Thymus (tissue), 11 donors: Measurements from ENCODE around the gene WDR70. TPM values are rescaled to one million over a fixed set of nuclear protein-coding genes. Genes with fewer than 3 reads are reported as not detected.

ENCODE experiments used
- DNase-seq, 9 donors: peaks; one replicate each; pipeline ENCODE4 v3.0.0-alpha.2; 2013; ENCODE audit warnings: low spot score in 9 of 9, low read depth in 6 of 9, missing footprints in 1 of 9
- H3K27ac ChIP-seq, 2 donors: one replicate each; pipeline ENCODE4 v1.5.1; 2013; ENCODE audit warnings: control low read depth in 1 of 2, low read depth in 1 of 2, low read length in 1 of 2, mild to moderate bottlenecking in 1 of 2, moderate library complexity in 1 of 2
- H3K27me3 ChIP-seq, 2 donors: one replicate each; pipeline ENCODE4 v1.5.1; 2013; ENCODE audit warnings: low read length in 1 of 2; ENCODE audit not compliant: control insufficient read depth in 2 of 2, insufficient read depth in 1 of 2
- H3K36me3 ChIP-seq, 2 donors: one replicate each; pipeline ENCODE4 v1.5.1; 2013; ENCODE audit warnings: low read length in 1 of 2, mild to moderate bottlenecking in 1 of 2, moderate library complexity in 1 of 2; ENCODE audit not compliant: control insufficient read depth in 2 of 2, insufficient read depth in 2 of 2
- H3K4me1 ChIP-seq, 2 donors: one replicate each; pipeline ENCODE4 v1.5.1; 2013; ENCODE audit warnings: low read length in 2 of 2; ENCODE audit not compliant: control insufficient read depth in 2 of 2, insufficient read depth in 2 of 2
- H3K4me3 ChIP-seq, 2 donors: one replicate each; pipeline ENCODE4 v1.5.1; 2013; ENCODE audit warnings: low read length in 2 of 2, control low read depth in 1 of 2, mild to moderate bottlenecking in 1 of 2
- H3K9me3 ChIP-seq, 2 donors: one replicate each; pipeline ENCODE4 v1.5.1; 2013; ENCODE audit warnings: low read length in 1 of 2, mild to moderate bottlenecking in 1 of 2; ENCODE audit not compliant: control insufficient read depth in 2 of 2, insufficient read depth in 1 of 2
- WGBS: extraction: QIAGEN DNeasy Blood & Tissue Kit; methylation state at CpG from one replicate; pipeline ENCODE4 v1.1.7; 2013; 5-methylcytosine and 5-hydroxymethylcytosine counted together
- polyA plus RNA-seq: library from polyadenylated mRNA; stranded (reverse); fragments of 200-250 nt; gene quantifications from one replicate; pipeline ENCODE4 v1.2.3, GENCODE V29; 2013
- total RNA-seq: library from RNA; stranded (reverse); fragments of 120-200 nt; gene quantifications from one replicate; pipeline ENCODE4 v1.2.4, GENCODE V29; 2013
- donor health status: healthy.

WDR70 gene
- total and polyA plus RNA-seq, 2 donors: 34.4 to 39.9 TPM

GRCh38 chr5:37568018-37568753, 189.1 kb downstream of the WDR70 start:
- Histone ChIP-seq H3K36me3 (no peaks in the 10 kb centered on the region), H3K4me1 (no peaks in the 10 kb centered on the region), H3K4me3 (no peak overlapping the region), H3K9me3 (no peaks in the 10 kb centered on the region), H3K27me3 (no peaks in the 10 kb centered on the region), H3K27ac (no peak overlapping the region)
- no peak for DNase-seq

- Histone ChIP-seq H3K27me3 (no peaks in the 10 kb centered on the region), H3K4me1 (no peaks in the 10 kb centered on the region), H3K4me3 (no peak overlapping the region), H3K27ac (no peak overlapping the region), H3K9me3 (no peaks in the 10 kb centered on the region), H3K36me3 (no peaks in the 10 kb centered on the region)
- no peak for DNase-seq
Measured at GRCh38 chr5:37568893-37569292, 189.8 kb downstream of the WDR70 start.

DNA sequence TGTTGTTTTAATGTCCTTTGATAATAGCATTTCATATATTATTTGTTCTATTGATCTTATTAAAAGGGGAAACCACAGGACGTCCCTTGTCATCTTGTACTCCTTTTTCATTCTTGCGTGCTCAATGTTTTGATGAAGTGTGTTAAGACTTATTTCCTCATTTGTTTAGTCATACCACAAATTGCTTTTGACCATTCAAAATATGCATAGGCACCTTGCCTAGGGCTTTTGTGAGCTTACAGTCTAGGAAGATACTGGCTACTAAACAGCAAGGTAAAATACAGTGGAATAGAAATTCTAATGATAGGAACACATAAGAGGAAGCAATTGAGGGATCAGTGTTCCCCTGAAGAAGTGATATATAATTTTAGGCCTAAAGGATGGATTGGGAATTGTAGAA, 190.3 kb downstream of the WDR70 start:
- Histone ChIP-seq H3K4me3 (no peak overlapping the region), H3K4me1 (no peaks in the 10 kb centered on the region), H3K27me3 (no peaks in the 10 kb centered on the region), H3K9me3 (no peaks in the 10 kb centered on the region), H3K36me3 (no peaks in the 10 kb centered on the region), H3K27ac (no peak overlapping the region)
- WGBS: 98% methylated on average over 2 of the region's 2 CpGs
- no peak for DNase-seq

GRCh38 chr5:37570597-37570996, 191.5 kb downstream of the WDR70 start:
- 98% methylated on average over 1 of the region's 1 CpG for WGBS
- Histone ChIP-seq H3K27me3 (no peaks in the 10 kb centered on the region), H3K4me1 (no peaks in the 10 kb centered on the region)

GRCh38 chr5:37571985-37572384, 192.9 kb downstream of the WDR70 start:
- no peak overlapping the region for H3K27ac ChIP-seq
- H3K36me3 ChIP-seq: no peaks in the 10 kb centered on the region
- H3K27me3 ChIP-seq: no peaks in the 10 kb centered on the region
- no peak for DNase-seq
- H3K4me1 ChIP-seq: no peaks in the 10 kb centered on the region
- no peak overlapping the region for H3K4me3 ChIP-seq
- H3K9me3 ChIP-seq: no peaks in the 10 kb centered on the region
- WGBS: 81% methylated on average over 2 of the region's 2 CpGs

More at GRCh38 chr5:37570597-37570996, 191.5 kb downstream of the WDR70 start:
- Histone ChIP-seq H3K27ac (no peak overlapping the region), H3K36me3 (no peaks in the 10 kb centered on the region), H3K4me3 (no peak overlapping the region), H3K9me3 (no peaks in the 10 kb centered on the region)
- DNase-seq: no peak

DNA sequence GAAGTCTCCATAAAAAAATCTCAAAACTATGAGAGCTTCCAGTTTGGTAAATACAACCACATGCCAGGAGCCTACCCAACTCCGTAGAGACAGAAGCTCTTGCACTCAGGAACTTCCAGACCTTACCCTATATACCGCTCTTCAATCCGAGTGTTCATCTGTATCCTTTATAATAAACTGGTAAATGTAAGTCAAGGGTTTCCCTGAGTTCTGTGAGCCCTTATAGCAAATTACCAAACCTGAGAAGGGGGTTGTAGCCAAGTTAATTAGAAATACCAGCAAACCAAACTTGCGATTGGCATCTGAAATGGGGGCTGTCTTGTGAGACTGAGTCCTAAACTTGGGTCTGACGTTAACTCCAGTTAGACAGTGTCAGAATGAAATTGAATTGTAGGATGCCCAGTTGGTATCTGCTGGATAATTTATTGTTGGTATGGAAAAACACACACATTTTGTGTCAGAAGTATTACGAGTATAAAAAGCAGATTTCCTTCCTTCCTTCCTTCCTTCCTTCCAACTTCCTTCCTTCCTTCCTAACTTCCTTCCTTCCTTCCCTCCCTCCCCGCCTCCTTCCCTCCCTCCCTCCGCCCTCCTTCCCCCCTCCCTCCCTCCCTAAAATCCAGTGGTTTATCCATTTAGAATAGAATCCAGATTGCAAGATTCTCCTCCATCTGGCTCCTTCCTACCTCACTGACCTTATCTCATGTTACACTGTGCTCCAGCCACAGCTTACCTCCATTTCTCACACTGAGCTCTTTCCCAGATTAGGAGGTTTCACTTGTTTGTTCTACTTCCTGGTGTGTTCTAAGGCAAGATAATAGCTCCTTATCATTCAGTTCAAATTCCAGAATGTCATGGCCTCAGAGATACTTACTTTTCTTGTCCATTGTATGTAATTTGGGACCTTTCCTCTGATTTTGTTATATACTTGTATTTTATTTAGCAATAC, 196.7 kb downstream of the WDR70 start:
- 90% methylated on average over 8 of the region's 8 CpGs for WGBS
- Histone ChIP-seq H3K36me3 (no peaks in the 10 kb centered on the region), H3K27ac (no peak overlapping the region), H3K27me3 (no peaks in the 10 kb centered on the region), H3K4me1 (no peaks in the 10 kb centered on the region), H3K9me3 (no peaks in the 10 kb centered on the region), H3K4me3 (no peak overlapping the region)
- DNase-seq: no peak

GRCh38 chr5:37576552-37576951, 197.4 kb downstream of the WDR70 start:
- 40% methylated on average over 3 of the region's 3 CpGs for WGBS
- H3K27me3 ChIP-seq: no peaks in the 10 kb centered on the region
- H3K36me3 ChIP-seq: no peaks in the 10 kb centered on the region
- H3K27ac ChIP-seq: no peak overlapping the region
- H3K4me1 ChIP-seq: no peaks in the 10 kb centered on the region
- H3K9me3 ChIP-seq: no peaks in the 10 kb centered on the region
- DNase-seq: no peak
- H3K4me3 ChIP-seq: no peak overlapping the region

DNA sequence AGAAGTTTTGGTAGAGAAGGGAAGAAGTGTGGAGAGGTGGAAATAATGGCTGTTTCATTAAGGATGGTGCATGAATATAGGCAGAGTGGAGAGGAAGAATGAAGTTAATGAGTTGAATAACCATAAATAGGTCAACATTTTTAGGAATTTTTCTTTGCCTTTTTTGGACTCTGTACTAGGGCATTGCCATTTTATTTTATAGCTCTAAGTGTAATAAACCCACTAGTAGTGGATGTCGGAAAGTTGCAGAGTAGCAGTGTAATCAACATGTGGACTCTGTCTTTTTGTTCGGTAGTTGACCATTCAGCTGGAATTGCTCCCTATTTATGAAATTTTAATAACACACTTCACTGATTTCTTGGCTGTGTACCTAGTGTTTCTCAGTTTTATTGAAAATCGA, 199.1 kb downstream of the WDR70 start:
- no peak for DNase-seq
- Histone ChIP-seq H3K9me3 (no peaks in the 10 kb centered on the region), H3K27ac (no peak overlapping the region), H3K36me3 (no peaks in the 10 kb centered on the region), H3K27me3 (no peaks in the 10 kb centered on the region), H3K4me1 (no peaks in the 10 kb centered on the region), H3K4me3 (no peak overlapping the region)
- 98% methylated on average over 3 of the region's 3 CpGs for WGBS

DNA sequence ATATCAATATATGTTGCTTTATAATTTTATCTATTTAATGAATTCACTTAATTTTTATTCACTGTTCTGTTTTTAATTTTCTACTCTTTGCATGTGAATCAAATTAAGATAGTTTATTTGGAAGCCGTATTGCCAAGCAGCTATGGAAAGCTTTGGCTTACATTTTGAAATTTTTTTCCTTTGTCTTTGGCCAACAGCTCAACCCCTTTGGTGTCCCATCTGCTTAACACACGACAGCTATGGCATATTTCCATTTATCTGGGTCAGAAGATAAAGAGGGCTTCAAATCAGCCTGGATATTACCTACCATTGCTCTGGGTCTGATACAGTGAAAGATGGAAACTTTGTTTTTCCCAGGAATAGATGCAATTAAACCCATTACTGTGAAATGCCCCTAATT, 201.0 kb downstream of the WDR70 start:
- Histone ChIP-seq H3K9me3 (no peaks in the 10 kb centered on the region), H3K36me3 (no peaks in the 10 kb centered on the region), H3K4me1 (no peaks in the 10 kb centered on the region), H3K27me3 (no peaks in the 10 kb centered on the region), H3K4me3 (no peak overlapping the region), H3K27ac (no peak overlapping the region)
- 98% methylated on average over 2 of the region's 2 CpGs for WGBS
- DNase-seq: no peak
